ENCODE results near the gene TESPA1.

The TESPA1 gene

GRCh38 chr12:54941659-54942058 is 42.9 kb downstream of the TESPA1 start:
- DNase-seq = no peak

- DNase-seq = no peak
Observed at GRCh38 chr12:54940727-54941315, 43.7 kb downstream of the TESPA1 start.

DNA sequence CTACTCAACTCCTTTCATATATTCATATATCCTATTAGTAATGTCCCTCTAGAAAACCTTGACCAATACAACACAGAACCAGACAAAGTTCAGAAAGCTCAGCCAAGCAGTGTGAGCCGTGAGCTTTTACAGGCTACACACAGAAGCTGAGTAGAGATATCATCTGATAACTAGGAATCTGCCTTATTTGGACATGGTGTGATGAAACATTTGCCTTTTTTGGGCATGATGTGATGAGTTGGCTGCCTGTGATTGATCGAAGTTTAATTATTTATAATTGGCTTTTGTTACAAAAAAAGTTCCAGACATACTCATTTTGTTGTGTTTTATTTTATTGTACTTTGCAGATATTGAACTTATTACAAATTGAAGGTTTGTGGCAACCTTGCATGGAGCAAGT is 46.6 kb downstream of the TESPA1 start:
- no peak for DNase-seq

GRCh38 chr12:54937376-54937775 is 47.2 kb downstream of the TESPA1 start:
- no peak for DNase-seq

DNA sequence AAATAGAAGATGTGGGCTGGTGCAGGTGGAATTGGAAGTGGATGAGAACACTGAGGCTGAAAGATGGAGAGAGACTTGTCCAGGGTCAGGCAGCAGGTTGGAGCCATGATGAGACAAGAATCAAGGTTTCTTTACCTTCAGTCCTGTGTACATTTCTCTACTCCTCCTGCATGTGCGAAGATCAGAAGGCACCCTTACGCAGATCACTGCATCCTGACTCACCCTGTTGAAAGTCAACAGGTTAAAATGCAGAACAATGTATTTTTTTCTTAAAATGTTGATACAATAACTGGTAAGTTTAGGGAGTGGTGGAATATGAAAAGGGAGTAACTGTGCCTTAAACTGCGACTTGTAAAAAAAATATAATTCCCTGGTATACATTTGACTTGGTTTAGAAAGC is 47.8 kb downstream of the TESPA1 start:
- DNase-seq = no peak

- DNase-seq = no peak
Observed at GRCh38 chr12:54935235-54935951, 49.2 kb downstream of the TESPA1 start.

GRCh38 chr12:54934419-54934818 is 50.1 kb downstream of the TESPA1 start:
- DNase-seq = no peak

GRCh38 chr12:54933376-54933775 is 51.2 kb downstream of the TESPA1 start:
- no peak for DNase-seq

- DNase-seq = no peak
Observed at GRCh38 chr12:54932691-54933090, 51.9 kb downstream of the TESPA1 start.

GRCh38 chr12:54932038-54932437 is 52.5 kb downstream of the TESPA1 start:
- DNase-seq = no peak

DNA sequence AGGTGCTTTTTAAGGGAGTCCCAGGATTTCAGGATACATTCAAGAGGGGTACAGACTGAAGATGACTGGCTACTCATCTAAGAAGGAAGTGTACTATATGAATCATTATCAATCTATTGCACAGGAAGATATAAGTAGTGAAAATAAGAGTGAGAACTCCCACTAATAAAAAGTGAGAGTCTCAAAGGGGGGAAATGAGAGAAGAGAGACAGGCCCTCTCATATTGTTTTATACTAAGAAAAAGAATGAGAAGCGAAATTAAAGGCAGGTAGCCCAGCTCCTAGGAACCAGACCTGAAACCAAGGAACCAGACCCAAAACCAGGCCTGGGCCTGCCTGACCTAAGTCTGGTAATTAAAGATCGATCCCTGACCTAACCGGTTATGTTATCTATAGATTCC is 54.6 kb downstream of the TESPA1 start:
- DNase-seq = no peak

DNA sequence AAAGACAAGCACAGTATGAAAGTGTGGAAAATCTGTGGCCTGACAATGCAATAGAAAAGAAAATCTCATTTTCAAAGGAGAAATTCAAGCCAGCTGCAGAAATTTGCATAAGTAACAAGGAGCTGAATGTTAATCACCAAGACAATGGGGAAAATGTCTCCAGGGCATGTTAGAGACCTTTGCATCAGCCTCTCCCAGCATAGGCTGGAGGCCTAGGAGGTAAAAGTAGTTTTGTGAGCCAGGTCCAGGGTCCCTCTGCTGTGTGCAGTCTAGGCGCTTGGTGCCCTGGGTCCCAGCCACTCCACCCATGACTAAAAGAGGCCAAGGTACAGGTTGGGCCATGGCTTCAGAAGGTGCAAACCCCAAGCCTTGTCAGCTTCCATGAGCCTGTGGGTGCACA is 58.3 kb downstream of the TESPA1 start:
- DNase-seq = no peak

DNA sequence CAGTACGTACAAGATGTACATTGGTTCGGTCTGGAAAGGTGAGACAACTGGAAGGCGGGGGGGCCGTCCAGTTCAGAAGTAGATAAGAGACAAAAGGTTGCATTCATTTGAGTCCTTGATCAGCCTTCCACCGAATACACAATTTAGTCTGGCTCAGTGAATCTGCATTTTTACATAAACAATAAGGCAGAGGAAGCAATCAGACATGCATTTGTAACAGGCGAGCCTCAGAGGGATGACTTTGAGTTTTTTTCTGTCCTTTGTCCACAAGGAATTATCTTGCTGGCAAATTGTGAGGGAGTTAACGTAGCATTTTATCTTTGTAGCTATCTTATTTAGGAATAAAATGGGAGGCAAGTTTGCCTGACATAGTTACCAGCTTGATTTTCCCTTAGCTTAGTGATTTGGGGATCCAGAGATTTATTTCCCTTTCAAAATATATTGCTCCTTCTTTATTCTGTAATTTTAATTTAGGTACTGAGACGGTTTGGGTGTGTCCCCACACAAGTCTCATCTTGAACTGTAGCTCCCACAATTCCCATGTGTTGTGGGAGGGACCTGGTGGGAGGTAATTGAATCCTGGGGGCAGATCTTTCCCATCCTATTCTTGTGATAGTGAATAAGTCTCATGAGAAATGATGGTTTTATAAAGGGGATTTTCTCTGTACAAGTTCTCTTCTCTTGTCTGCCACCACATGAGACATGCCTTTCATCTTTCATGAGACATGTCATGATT is 59.4 kb downstream of the TESPA1 start:
- no peak for DNase-seq

- no peak for DNase-seq
Observed at GRCh38 chr12:54917001-54917488, 67.5 kb downstream of the TESPA1 start.
